IPS-20b (cell line): Measurements from ENCODE around the gene AP1G2.

Experiments
- H3K27ac ChIP-seq: one replicate; pipeline ENCODE4 v1.5.1; 2013; ENCODE audit warnings: low read length
- H3K27me3 ChIP-seq: 2 replicates; pipeline ENCODE4 v1.6.1; 2013; ENCODE audit warnings: mild to moderate bottlenecking, low read length, inconsistent platforms; ENCODE audit not compliant: insufficient read depth
- H3K36me3 ChIP-seq: 2 replicates; pipeline ENCODE4 v1.6.1; 2013; ENCODE audit warnings: low read depth, mild to moderate bottlenecking, inconsistent platforms, low read length, moderate library complexity; ENCODE audit not compliant: insufficient read depth
- H3K4me1 ChIP-seq: 2 replicates; pipeline ENCODE4 v1.6.1; 2013; ENCODE audit warnings: mild to moderate bottlenecking, control low read depth, inconsistent platforms, low read length, moderate library complexity; ENCODE audit not compliant: insufficient read depth
- H3K4me3 ChIP-seq: 2 replicates; pipeline ENCODE4 v1.5.1; 2013; ENCODE audit warnings: mild to moderate bottlenecking, low read length, inconsistent platforms
- H3K9ac ChIP-seq: 2 replicates; pipeline ENCODE4 v1.6.1; 2013; ENCODE audit warnings: low read depth, mild to moderate bottlenecking, inconsistent platforms, low read length, moderate library complexity
- H3K9me3 ChIP-seq: 2 replicates; pipeline ENCODE4 v1.6.1; 2013; ENCODE audit warnings: mild to moderate bottlenecking, low read depth, low read length, inconsistent platforms; ENCODE audit not compliant: insufficient read depth

Gene AP1G2

GRCh38 chr14:23559926-23560520 lies 7.6 kb downstream of the AP1G2 start:
- no peaks in the 10 kb centered on the region for H3K27me3 ChIP-seq
- H3K4me3 ChIP-seq: no peak overlapping the region
- H3K27ac ChIP-seq: no peak overlapping the region
- no peak overlapping the region for H3K9ac ChIP-seq
- peaks cover 20% of the 10 kb centered on the region; the same call in 1 of the 2 replicates for H3K4me1 ChIP-seq
- peaks cover 61% of the 10 kb centered on the region for H3K36me3 ChIP-seq
- H3K9me3 ChIP-seq: no peaks in the 10 kb centered on the region

GRCh38 chr14:23559010-23559925 lies 8.3 kb downstream of the AP1G2 start:
- Histone ChIP-seq H3K9me3 (no peaks in the 10 kb centered on the region), H3K27me3 (no peaks in the 10 kb centered on the region), H3K4me1 (peaks cover 20% of the 10 kb centered on the region; the same call in 1 of the 2 replicates), H3K27ac (peak overlapping the region; percentile 10), H3K36me3 (peaks cover 54% of the 10 kb centered on the region), H3K4me3 (no peak overlapping the region), H3K9ac (peak overlapping the region; percentile 57; the same call in 1 of the 2 replicates)

DNA sequence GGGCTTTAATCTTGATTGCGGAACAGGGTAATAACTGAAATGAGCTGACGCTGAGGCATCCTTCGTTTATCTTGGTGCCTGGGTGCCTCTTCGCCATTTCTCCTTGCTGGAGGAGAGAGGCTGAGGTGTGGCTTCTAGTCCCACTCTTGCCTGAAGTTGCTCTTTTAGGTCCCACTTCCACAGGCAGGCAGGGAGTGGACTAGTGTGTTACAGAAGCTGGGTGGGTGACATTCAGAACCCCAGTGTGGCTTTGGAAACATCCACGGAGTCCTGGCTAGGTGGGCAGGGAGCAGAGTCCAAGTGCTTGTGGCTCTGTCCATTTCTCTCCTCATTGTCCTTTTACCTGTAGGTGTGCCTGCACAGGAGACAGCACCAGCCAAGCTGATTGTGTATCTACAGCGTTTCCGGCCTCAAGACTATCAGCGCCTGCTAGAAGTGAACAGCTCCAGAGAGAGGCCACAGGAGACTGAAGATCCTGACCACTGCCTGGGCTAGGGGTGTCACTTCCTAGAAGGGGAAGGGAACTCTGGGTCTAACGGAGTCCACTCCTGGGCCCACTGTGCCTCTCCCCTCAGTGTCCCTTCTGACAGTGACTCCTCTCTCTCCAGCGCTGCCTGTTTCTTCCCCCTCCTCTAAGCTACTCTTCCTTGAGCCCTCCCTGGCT lies 9.1 kb downstream of the AP1G2 start:
- Histone ChIP-seq H3K36me3 (peaks cover 48% of the 10 kb centered on the region), H3K9me3 (no peaks in the 10 kb centered on the region), H3K27ac (peak overlapping the region; percentile 10), H3K27me3 (no peaks in the 10 kb centered on the region), H3K4me3 (no peak overlapping the region), H3K9ac (peak overlapping the region; percentile 57; the same call in 1 of the 2 replicates), H3K4me1 (peaks cover 20% of the 10 kb centered on the region; the same call in 1 of the 2 replicates)

- Histone ChIP-seq H3K4me3 (no peak overlapping the region), H3K27me3 (no peaks in the 10 kb centered on the region)
Observed at GRCh38 chr14:23557946-23558345, 9.6 kb downstream of the AP1G2 start.

DNA sequence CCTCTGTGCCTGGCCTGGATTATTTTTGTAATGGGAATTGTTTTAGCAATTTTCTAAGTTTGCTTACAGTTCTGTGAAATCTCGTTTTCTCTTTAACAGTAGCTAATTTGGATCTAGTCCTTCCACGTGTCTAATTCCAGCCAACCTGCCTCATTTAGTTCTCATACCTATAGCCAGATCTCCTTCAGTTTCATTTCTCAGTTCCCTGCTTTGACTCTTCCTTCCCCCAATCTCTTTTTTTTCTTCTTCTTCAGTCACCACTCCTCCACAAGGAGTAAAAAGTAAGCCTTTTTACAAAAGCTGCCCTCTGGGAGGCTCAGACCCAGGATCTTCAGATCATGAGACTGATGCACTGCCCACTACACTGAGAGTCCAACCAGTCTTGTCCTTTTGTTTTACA lies 10.1 kb downstream of the AP1G2 start:
- no peaks in the 10 kb centered on the region for H3K9me3 ChIP-seq
- peaks cover 20% of the 10 kb centered on the region; the same call in 1 of the 2 replicates for H3K4me1 ChIP-seq
- peaks cover 47% of the 10 kb centered on the region for H3K36me3 ChIP-seq
- H3K27me3 ChIP-seq: no peaks in the 10 kb centered on the region
- peak overlapping the region; percentile 30; the same call in 1 of the 2 replicates for H3K9ac ChIP-seq
- peak overlapping the region; percentile 14; the same call in 1 of the 2 replicates for H3K4me3 ChIP-seq
- no peak overlapping the region for H3K27ac ChIP-seq

More at GRCh38 chr14:23557946-23558345, 9.6 kb downstream of the AP1G2 start:
- H3K9me3 ChIP-seq: no peaks in the 10 kb centered on the region
- no peak overlapping the region; the same call in 1 of the 2 replicates for H3K9ac ChIP-seq
- peaks cover 20% of the 10 kb centered on the region; the same call in 1 of the 2 replicates for H3K4me1 ChIP-seq
- H3K36me3 ChIP-seq: peaks cover 47% of the 10 kb centered on the region
- H3K27ac ChIP-seq: no peak overlapping the region

GRCh38 chr14:23556700-23557440 lies 10.7 kb downstream of the AP1G2 start:
- Histone ChIP-seq H3K4me1 (peaks cover 22% of the 10 kb centered on the region; the same call in 1 of the 2 replicates), H3K4me3 (peak overlapping the region; percentile 89), H3K9me3 (no peaks in the 10 kb centered on the region), H3K9ac (peak overlapping the region; percentile 91; the same call in 1 of the 2 replicates), H3K27ac (peak overlapping the region; percentile 45), H3K36me3 (peaks cover 41% of the 10 kb centered on the region), H3K27me3 (no peaks in the 10 kb centered on the region)

DNA sequence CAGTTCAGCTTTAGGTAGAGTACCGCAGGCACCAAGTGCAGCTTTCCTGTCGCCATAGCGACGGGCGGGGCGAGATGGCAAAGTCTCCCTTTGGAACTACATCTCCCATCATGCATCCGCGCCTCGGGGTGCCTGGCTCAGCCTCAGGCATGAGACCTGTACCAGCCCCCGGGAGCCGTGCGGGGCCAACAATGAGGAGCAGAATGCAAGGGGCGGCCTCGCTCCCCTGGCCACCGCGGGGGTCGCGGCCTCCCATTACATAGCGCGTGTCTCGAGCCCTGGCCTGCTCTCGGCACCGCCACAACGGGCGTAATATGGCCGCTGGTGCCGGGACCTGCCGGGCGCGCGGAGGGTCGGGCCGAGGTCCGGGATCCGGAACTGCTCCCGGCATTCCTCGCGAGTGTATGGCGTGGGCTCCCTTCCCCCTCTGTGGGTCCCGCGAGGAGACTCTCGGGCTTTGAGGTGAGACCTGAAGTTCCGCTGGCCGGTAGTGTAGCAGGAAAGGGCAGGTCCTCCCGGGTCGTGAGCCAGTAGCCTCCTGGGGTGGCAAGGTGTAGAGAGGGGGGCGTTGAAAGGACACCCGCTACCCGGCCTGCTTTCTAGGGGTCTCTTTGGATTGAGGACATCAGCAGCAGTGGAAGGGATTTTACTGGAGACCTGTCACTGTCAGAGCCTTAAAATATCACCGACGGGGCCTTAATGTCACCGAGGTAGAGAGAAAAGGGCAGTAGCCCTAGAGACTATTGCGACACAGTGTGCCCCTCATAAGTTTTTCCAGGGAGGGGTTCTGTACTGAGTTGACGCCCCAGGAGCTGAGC lies 11.5 kb downstream of the AP1G2 start, which contains the start of gene THTPA:
Gene THTPA, plus strand, starts transcription at position 390 of the 818 bp plus-strand sequence. CDS start 487 bp downstream, outside the sequence.
- H3K4me3 ChIP-seq: peak within 1 kb of the TSS; percentile 89
- peak within 1 kb of the TSS; percentile 45 for H3K27ac ChIP-seq
- peaks cover 23% of the 10 kb centered on the region; the same call in 1 of the 2 replicates for H3K4me1 ChIP-seq
- peak within 1 kb of the TSS; percentile 91 for H3K9ac ChIP-seq
- H3K9me3 ChIP-seq: no peaks in the 10 kb centered on the region
- H3K27me3 ChIP-seq: no peaks in the 10 kb centered on the region
- peaks cover 34% of the 10 kb centered on the region for H3K36me3 ChIP-seq

GRCh38 chr14:23555533-23555881 lies 12.1 kb downstream of the AP1G2 start:
- H3K9me3 ChIP-seq: no peaks in the 10 kb centered on the region
- peaks cover 23% of the 10 kb centered on the region; the same call in 1 of the 2 replicates for H3K4me1 ChIP-seq
- peak overlapping the region; percentile 91; the same call in 1 of the 2 replicates for H3K9ac ChIP-seq
- peaks cover 29% of the 10 kb centered on the region for H3K36me3 ChIP-seq
- peak overlapping the region; percentile 89 for H3K4me3 ChIP-seq
- H3K27ac ChIP-seq: peak overlapping the region; percentile 45
- H3K27me3 ChIP-seq: no peaks in the 10 kb centered on the region

- H3K27ac ChIP-seq: peak within 1 kb of the TSS; percentile 90
Observed at GRCh38 chr14:23551266-23552028, 16.1 kb downstream of the AP1G2 start, which contains the start of gene ZFHX2. ZFHX2 (minus strand) TSS chr14:23551765; CDS start chr14:23535325, 16,440 bp downstream.

More at GRCh38 chr14:23551266-23552028, 16.1 kb downstream of the AP1G2 start, which contains the start of gene ZFHX2:
- Histone ChIP-seq H3K27me3 (no peaks in the 10 kb centered on the region), H3K9me3 (no peaks in the 10 kb centered on the region), H3K36me3 (no peaks in the 10 kb centered on the region), H3K4me3 (peak within 1 kb of the TSS; percentile 81), H3K4me1 (peaks cover 42% of the 10 kb centered on the region), H3K9ac (peak within 1 kb of the TSS; percentile 95)
